Fibroblast of lung (primary cell): ENCODE data around the gene MIEF2. TPM values are rescaled to one million over a fixed set of nuclear protein-coding genes. Genes with fewer than 3 reads are reported as not detected.

Experiments used
- DNase-seq, 2 donors: peaks; one replicate each; pipeline versions ENCODE4 v3.0.0 to v3.0.0-alpha.2; 2010; ENCODE audit warnings: low read depth in 2 of 2
- H2AFZ ChIP-seq: 2 replicates; pipeline ENCODE4 v1.5.1; 2012; ENCODE audit warnings: low read length, control low read depth, inconsistent platforms
- H3K27ac ChIP-seq: 2 replicates; pipeline ENCODE4 v1.5.1; 2011; ENCODE audit warnings: low read length, control low read depth; ENCODE audit not compliant: insufficient read depth
- H3K27me3 ChIP-seq: 2 replicates; pipeline ENCODE4 v1.5.1; 2011; ENCODE audit warnings: mild to moderate bottlenecking, low read length; ENCODE audit not compliant: control insufficient read depth, insufficient read depth
- H3K36me3 ChIP-seq: 2 replicates; pipeline ENCODE4 v1.5.1; 2011; ENCODE audit warnings: low read length; ENCODE audit not compliant: control insufficient read depth, insufficient read depth
- H3K4me1 ChIP-seq: 2 replicates; pipeline ENCODE4 v1.5.1; 2011; ENCODE audit warnings: low read length; ENCODE audit not compliant: control insufficient read depth, insufficient read depth; ENCODE audit errors: extremely low read depth
- H3K4me2 ChIP-seq: 2 replicates; pipeline ENCODE4 v1.5.1; 2011; ENCODE audit warnings: low read length, control low read depth; ENCODE audit not compliant: insufficient read depth; ENCODE audit errors: extremely low read depth
- H3K4me3 ChIP-seq, 4 experiments: fragments of 200-600 bp in 1 of 4; sonication (generic) in 1 of 4; replicated peaks in 1 of 4; 2 replicates each; pipeline ENCODE4 v1.5.1; 2011 to 2016; ENCODE audit warnings: low read length in 4 of 4, low read depth in 3 of 4, mild to moderate bottlenecking in 3 of 4, control low read depth in 2 of 4, inconsistent platforms in 1 of 4, mixed read lengths in 1 of 4; ENCODE audit not compliant: insufficient read depth in 1 of 4; ENCODE audit errors: control extremely low read depth in 1 of 4
- H3K79me2 ChIP-seq: 2 replicates; pipeline ENCODE4 v1.5.1; 2012; ENCODE audit warnings: mild to moderate bottlenecking, low read length, inconsistent platforms; ENCODE audit not compliant: control insufficient read depth, insufficient read depth
- H3K9ac ChIP-seq: 2 replicates; pipeline ENCODE4 v1.5.1; 2011; ENCODE audit warnings: mild to moderate bottlenecking, low read length, control low read depth; ENCODE audit not compliant: insufficient read depth
- H3K9me3 ChIP-seq: 2 replicates; pipeline ENCODE4 v1.5.1; 2012; ENCODE audit warnings: low read depth, low read length; ENCODE audit not compliant: control insufficient read depth, insufficient read depth
- H4K20me1 ChIP-seq: 2 replicates; pipeline ENCODE4 v1.5.1; 2011; ENCODE audit warnings: low read length; ENCODE audit not compliant: control insufficient read depth, insufficient read depth; ENCODE audit errors: extremely low read depth
- CTCF ChIP-seq, 2 donors: IDR thresholded peaks in 1 of 2; conservative IDR thresholded peaks in 1 of 2; 1 replicate in 1 of 2; 2 replicates in 1 of 2; pipeline ENCODE4 v1.5.1; 2011 to 2012; ENCODE audit warnings: low read length in 2 of 2, control low read depth in 1 of 2, inconsistent platforms in 1 of 2, low read depth in 1 of 2, mild to moderate bottlenecking in 1 of 2
- EZH2 ChIP-seq: IDR thresholded peaks from 2 replicates; pipeline ENCODE4 v1.5.1; 2012; ENCODE audit warnings: low read length, control low read depth, mild to moderate bottlenecking; ENCODE audit errors: missing control alignments
- polyA plus RNA-seq, 2 donors: library from polyadenylated mRNA; depleted of rRNA in 1 of 2; stranded (reverse) in 1 of 2; unstranded in 1 of 2; fragments of >200 nt; gene quantifications; 2 replicates each; pipeline ENCODE4 v1.2.1, GENCODE V29; 2011 to 2012; ENCODE audit warnings: missing spikeins in 1 of 2
- total RNA-seq: library from RNA; depleted of rRNA; stranded (reverse); fragments of >200 nt; gene quantifications from 2 replicates; pipeline ENCODE4 v1.2.1, GENCODE V29; 2014

Gene MIEF2
- total and polyA plus RNA-seq, 2 donors (not counting 1 experiment from before 2014, with no cell fraction given), result 3.9 to 16.2 TPM

DNA sequence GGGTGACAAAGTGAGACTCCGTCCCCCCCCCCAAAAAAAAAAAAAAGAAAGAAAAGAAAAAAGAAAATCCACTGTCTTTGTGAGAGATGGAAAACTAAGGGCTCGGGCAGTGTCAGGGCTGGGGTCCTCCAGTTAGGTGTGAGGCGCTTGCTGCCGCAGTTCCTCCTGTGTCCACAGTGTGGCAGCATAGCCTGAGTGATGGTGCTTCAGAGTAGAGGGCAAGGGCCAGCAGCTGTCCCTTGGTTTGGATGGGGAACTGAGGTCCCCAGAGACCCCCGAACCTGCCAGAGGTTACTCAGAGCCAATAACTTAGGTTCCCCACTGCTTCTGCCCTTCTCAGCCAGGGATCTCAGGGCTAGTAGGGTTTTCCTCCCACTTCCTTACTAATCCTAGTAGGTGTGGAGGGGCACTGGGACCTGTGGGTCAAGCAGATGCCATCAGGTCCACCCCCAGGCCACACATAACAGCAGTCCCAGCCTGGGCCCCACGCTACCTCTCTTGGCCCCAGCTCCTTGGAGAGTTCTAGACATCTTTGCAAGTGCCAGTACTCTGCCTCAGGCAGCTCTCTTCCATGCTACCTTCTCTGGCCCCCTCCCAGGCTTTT is 42.9 kb upstream of the MIEF2 start:
- H4K20me1 ChIP-seq, result no peaks in the 10 kb centered on the region

DNA sequence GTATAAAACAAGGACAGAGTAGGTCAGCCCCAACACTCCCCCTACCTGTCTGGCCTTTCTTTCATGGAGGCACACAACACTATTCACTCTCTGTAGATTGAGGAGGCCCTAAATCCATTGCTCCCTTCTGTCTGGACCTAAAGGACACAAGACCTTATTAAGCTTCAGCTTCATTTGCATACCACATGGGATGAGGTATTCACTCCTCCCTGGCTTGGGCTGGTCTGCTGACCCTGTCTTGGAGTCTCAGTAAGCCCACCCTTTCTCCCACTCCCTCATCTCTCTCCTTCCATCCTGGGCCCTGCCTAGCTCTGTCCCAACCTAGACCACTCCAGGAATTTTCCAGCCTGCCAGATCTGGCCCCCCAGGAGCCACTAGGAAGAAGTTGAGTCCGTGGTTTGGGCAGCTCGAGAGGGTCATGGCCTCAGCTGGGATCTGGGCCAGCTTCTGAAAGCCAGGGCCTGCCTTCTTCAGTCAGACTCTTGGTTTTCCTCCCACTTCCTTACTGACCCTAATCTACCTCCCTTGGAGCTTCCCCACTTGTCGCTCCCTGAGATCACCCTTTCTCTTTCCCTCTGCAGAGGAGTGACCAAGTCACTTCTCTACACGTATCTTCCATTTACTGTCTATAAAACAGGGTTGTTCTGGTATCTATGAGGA is 41.6 kb upstream of the MIEF2 start:
- Histone ChIP-seq H3K27me3 (no peaks in the 10 kb centered on the region), H3K9ac (no peak overlapping the region), H3K4me1 (peaks cover 17% of the 10 kb centered on the region), H3K9me3 (no peaks in the 10 kb centered on the region), H3K4me3 (no peak overlapping the region), H2AFZ (no peak overlapping the region), H3K4me2 (no peak overlapping the region), H3K27ac (no peak overlapping the region), H3K36me3 (no peaks in the 10 kb centered on the region), H4K20me1 (no peaks in the 10 kb centered on the region), H3K79me2 (no peaks in the 10 kb centered on the region)
- peak; percentile 44 to 68 for DNase-seq
- TF ChIP-seq EZH2 (no peak), CTCF (conservative IDR thresholded peaks at IDR 0.05 in 1 of 2, IDR thresholded peaks at IDR 0.05 in 1 of 2; ENCODE audit: low read depth in 1 of 2, low read length in 2 of 2) (no peak)

More for the DNA sequence above, 42.9 kb upstream of the MIEF2 start:
- Histone ChIP-seq H3K4me3 (no peak overlapping the region), H3K4me2 (no peak overlapping the region), H3K79me2 (no peaks in the 10 kb centered on the region), H2AFZ (no peak overlapping the region), H3K27ac (no peak overlapping the region), H3K4me1 (peaks cover 16% of the 10 kb centered on the region), H3K9ac (no peak overlapping the region), H3K27me3 (no peaks in the 10 kb centered on the region), H3K36me3 (no peaks in the 10 kb centered on the region), H3K9me3 (no peaks in the 10 kb centered on the region)
- TF ChIP-seq EZH2 (no peak), CTCF (conservative IDR thresholded peaks at IDR 0.05 in 1 of 2, IDR thresholded peaks at IDR 0.05 in 1 of 2; ENCODE audit: low read depth in 1 of 2, low read length in 2 of 2) (peak; percentile 90 to 99)
- peak; percentile 37 to 51 for DNase-seq

DNA sequence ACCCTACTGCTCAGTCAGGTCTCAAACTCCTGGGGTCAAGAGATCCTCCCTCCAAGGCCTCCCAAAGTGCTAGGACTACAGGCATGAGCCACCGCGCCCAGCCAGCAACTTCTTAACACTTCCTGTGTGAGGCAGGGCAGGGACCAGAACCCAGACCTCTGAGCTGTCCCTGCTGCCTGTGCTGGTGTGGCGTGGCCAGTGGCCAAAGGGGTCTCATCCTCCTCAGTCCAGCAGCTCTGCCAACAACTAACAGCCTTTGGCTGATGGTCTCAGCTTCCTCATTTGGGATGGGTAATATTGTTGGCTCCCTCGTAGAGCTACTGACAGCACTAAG is 36.4 kb upstream of the MIEF2 start:
- TF ChIP-seq EZH2 (no peak), CTCF (conservative IDR thresholded peaks at IDR 0.05 in 1 of 2, IDR thresholded peaks at IDR 0.05 in 1 of 2; ENCODE audit: low read depth in 1 of 2, low read length in 2 of 2) (no peak)
- Histone ChIP-seq H3K9ac (no peak overlapping the region), H3K4me3 (no peak overlapping the region), H4K20me1 (no peaks in the 10 kb centered on the region), H3K79me2 (peaks cover 11% of the 10 kb centered on the region), H3K27ac (no peak overlapping the region), H3K4me2 (no peak overlapping the region), H3K9me3 (no peaks in the 10 kb centered on the region), H3K4me1 (peaks cover 22% of the 10 kb centered on the region), H3K36me3 (peaks cover 2% of the 10 kb centered on the region), H3K27me3 (no peaks in the 10 kb centered on the region), H2AFZ (peak overlapping the region; percentile 97)
- DNase-seq, result no peak
